CD4-positive, alpha-beta T cell treated with Interleukin-4 for 4 hours (primary cell): ENCODE data around the gene NUP214.
"Not testable (repeated sequence)": the region's sequence is repeated elsewhere in the genome, so short reads cannot be mapped to it uniquely, and the experiment has no call there.

Source experiments
- DNase-seq: peaks from one replicate; pipeline ENCODE4 v3.0.0-alpha.2; 2020

Gene NUP214

GRCh38 chr9:131116281-131117120 is 8.9 kb upstream of the NUP214 start:
- no peak for DNase-seq

GRCh38 chr9:131117121-131117761 is 8.1 kb upstream of the NUP214 start:
- DNase-seq = no peak

- no peak for DNase-seq
These were observed 7.6 kb upstream of the NUP214 start for GRCh38 chr9:131117762-131118145.

GRCh38 chr9:131119600-131119999 is 5.8 kb upstream of the NUP214 start:
- no peak for DNase-seq

- no peak for DNase-seq
These were observed 4.7 kb upstream of the NUP214 start for GRCh38 chr9:131120620-131121228.

- DNase-seq = no peak
These were observed 4.0 kb upstream of the NUP214 start for GRCh38 chr9:131121346-131121745.

- no peak for DNase-seq
These were observed 3.2 kb upstream of the NUP214 start for GRCh38 chr9:131122158-131122557.

- no peak for DNase-seq
These were observed 423 bp upstream of the NUP214 start for GRCh38 chr9:131125038-131125287.

GRCh38 chr9:131126059-131126426 is 657 bp downstream of the NUP214 start:
- no peak for DNase-seq

- DNase-seq = no peak
These were observed 3.8 kb downstream of the NUP214 start for GRCh38 chr9:131129183-131129582.

- DNase-seq = no peak
These were observed 13.3 kb downstream of the NUP214 start for GRCh38 chr9:131138676-131139075.

- DNase-seq = no peak
These were observed 14.7 kb downstream of the NUP214 start for GRCh38 chr9:131140112-131140511.

- no peak for DNase-seq
These were observed 15.2 kb downstream of the NUP214 start for GRCh38 chr9:131140550-131140949.

GRCh38 chr9:131142160-131142559 is 16.8 kb downstream of the NUP214 start:
- no peak for DNase-seq

- DNase-seq = no peak
These were observed 18.8 kb downstream of the NUP214 start for GRCh38 chr9:131144201-131144600.

GRCh38 chr9:131145245-131145644 is 19.9 kb downstream of the NUP214 start:
- DNase-seq = no peak

GRCh38 chr9:131146186-131146585 is 20.8 kb downstream of the NUP214 start:
- no peak for DNase-seq

GRCh38 chr9:131148276-131148675 is 22.9 kb downstream of the NUP214 start:
- no peak for DNase-seq

- DNase-seq = no peak
These were observed 23.7 kb downstream of the NUP214 start for GRCh38 chr9:131148966-131149687.

GRCh38 chr9:131149688-131150053 is 24.3 kb downstream of the NUP214 start:
- DNase-seq = no peak

GRCh38 chr9:131153595-131153994 is 28.2 kb downstream of the NUP214 start:
- DNase-seq = no peak

GRCh38 chr9:131158673-131159072 is 33.3 kb downstream of the NUP214 start:
- DNase-seq = not testable (repeated sequence)

- DNase-seq = no peak
These were observed 35.2 kb downstream of the NUP214 start for GRCh38 chr9:131160416-131161112.
